ENCODE data around the gene S100A7A.

S100A7A gene

GRCh38 chr1:153465811-153466636 is 49.7 kb downstream of the S100A7A start:
- peak; percentile 47 for DNase-seq

- DNase-seq = no peak
Measured at GRCh38 chr1:153466908-153467307, 50.6 kb downstream of the S100A7A start.

GRCh38 chr1:153470707-153471106 is 54.4 kb downstream of the S100A7A start:
- no peak for DNase-seq
